HAP-1 (cell line): Measurements from ENCODE around the gene BCKDHA.

Experiments
- DNase-seq, 2 experiments: peaks; one replicate each; pipeline ENCODE4 v3.0.0-alpha.2; 2016 to 2020; ENCODE audit warnings: low spot score in 2 of 2
- H3K27me3 ChIP-seq: fragments of 250-450 bp; sonication (Bioruptor Pico); 2 replicates; pipeline ENCODE4 v1.5.1; 2020; ENCODE audit warnings: low read depth, mild to moderate bottlenecking, moderate library complexity
- H3K36me3 ChIP-seq: fragments of 250-450 bp; sonication (Bioruptor Pico); replicated peaks from 2 replicates; pipeline ENCODE4 v1.5.1; 2020; ENCODE audit warnings: mild to moderate bottlenecking
- H3K4me1 ChIP-seq: fragments of 250-450 bp; sonication (Bioruptor Pico); 2 replicates; pipeline ENCODE4 v1.5.1; 2020; ENCODE audit warnings: mild to moderate bottlenecking
- H3K4me3 ChIP-seq: fragments of 250-450 bp; sonication (Bioruptor Pico); 2 replicates; pipeline ENCODE4 v1.5.1; 2020; ENCODE audit warnings: mild to moderate bottlenecking, moderate library complexity
- H3K9me3 ChIP-seq: fragments of 250-450 bp; sonication (Bioruptor Pico); 2 replicates; pipeline ENCODE4 v1.5.1; 2020; ENCODE audit warnings: mild to moderate bottlenecking, moderate library complexity
- in situ Hi-C: fragments of 300-500 bp; cut with MboI; formaldehyde crosslinking; loops from 3 replicates; pipeline ENCODE4 v1.14.3; 2020; ENCODE audit warnings: low sequenced_read_pairs, inconsistent platforms, mixed read lengths

The BCKDHA gene

GRCh38 chr19:41397086-41398049, at the start of gene BCKDHA, which contains the start of gene EXOSC5:
BCKDHA (plus strand) TSS chr19:41397818; CDS start chr19:41397828, 10 bp downstream.
EXOSC5 (minus strand) TSS chr19:41397359; CDS start chr19:41397328, 31 bp downstream.
- H3K27me3 ChIP-seq: no peaks in the 10 kb centered on the region
- in situ Hi-C loops: no loop called here
- peaks cover 8% of the 10 kb centered on the region for H3K4me1 ChIP-seq
- H3K4me3 ChIP-seq: peak within 1 kb of the TSS; percentile 83
- H3K9me3 ChIP-seq: no peaks in the 10 kb centered on the region
- H3K36me3 ChIP-seq: no peaks in the 10 kb centered on the region
- peak; percentile 99 for DNase-seq

DNA sequence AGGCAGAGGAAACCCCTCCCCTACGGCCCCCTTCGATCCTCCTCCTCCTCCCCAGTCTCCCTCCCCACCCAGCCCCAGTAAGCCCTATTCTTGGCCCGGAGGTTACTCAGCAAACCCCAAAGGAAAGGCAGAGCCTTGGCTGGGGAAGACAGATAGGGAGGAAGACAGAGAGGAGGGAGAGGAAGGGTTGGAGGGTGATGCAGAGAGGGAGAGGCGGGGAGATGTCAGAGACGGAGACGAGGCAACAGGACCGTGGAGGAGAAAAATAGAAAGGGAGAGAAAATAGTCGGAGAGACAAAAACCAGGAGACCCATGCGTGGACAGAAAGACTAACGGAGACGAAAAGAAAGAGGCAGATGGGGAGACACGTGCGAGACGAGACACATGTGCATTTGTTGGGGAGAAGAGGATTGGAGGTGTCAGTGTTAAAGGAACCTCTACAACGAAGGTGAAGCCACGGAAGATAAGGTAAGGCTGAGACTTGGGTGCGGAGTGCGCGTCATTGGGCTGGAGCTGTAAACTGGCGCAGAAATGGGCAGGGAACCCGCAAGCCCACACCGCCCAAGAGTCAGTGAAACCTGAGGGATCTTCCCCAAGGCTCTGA, 46.8 kb upstream of the BCKDHA start:
- Histone ChIP-seq H3K4me1 (peaks cover 3% of the 10 kb centered on the region; the same call in 1 of the 2 replicates), H3K9me3 (no peaks in the 10 kb centered on the region), H3K27me3 (no peaks in the 10 kb centered on the region), H3K4me3 (peak overlapping the region; percentile 73), H3K36me3 (peaks cover 6% of the 10 kb centered on the region)
- no peak for DNase-seq
- in situ Hi-C loops: no loop called here

- Histone ChIP-seq H3K36me3 (no peaks in the 10 kb centered on the region; the same call in 1 of the 2 replicates), H3K27me3 (no peaks in the 10 kb centered on the region), H3K4me3 (peak overlapping the region; percentile 73), H3K9me3 (no peaks in the 10 kb centered on the region), H3K4me1 (peaks cover 3% of the 10 kb centered on the region; the same call in 1 of the 2 replicates)
- in situ Hi-C loops: no loop called here
- DNase-seq: peak; percentile 41 to 78
These were observed 46.0 kb upstream of the BCKDHA start for GRCh38 chr19:41351339-41352245.

DNA sequence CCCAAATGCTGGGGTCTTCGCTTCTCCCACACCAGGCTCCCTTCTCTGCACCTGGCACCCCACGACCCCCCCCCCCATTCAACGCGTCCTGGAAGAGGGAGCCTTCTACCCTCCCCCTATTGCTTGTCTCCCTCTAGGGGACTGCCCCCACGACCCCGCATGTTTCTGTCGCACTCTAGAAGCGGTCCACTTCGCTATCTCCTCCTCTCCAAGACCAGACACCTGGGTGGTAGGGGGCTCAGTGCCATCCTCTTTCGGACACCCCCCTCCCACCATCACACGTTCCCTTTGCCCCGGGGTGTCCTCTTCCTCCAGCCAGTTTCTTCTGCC, 45.4 kb upstream of the BCKDHA start:
- peak overlapping the region; percentile 73 for H3K4me3 ChIP-seq
- in situ Hi-C loops: no loop called here
- peaks cover 3% of the 10 kb centered on the region; the same call in 1 of the 2 replicates for H3K4me1 ChIP-seq
- no peaks in the 10 kb centered on the region for H3K27me3 ChIP-seq
- no peak for DNase-seq
- H3K36me3 ChIP-seq: no peaks in the 10 kb centered on the region; the same call in 1 of the 2 replicates
- H3K9me3 ChIP-seq: no peaks in the 10 kb centered on the region

DNA sequence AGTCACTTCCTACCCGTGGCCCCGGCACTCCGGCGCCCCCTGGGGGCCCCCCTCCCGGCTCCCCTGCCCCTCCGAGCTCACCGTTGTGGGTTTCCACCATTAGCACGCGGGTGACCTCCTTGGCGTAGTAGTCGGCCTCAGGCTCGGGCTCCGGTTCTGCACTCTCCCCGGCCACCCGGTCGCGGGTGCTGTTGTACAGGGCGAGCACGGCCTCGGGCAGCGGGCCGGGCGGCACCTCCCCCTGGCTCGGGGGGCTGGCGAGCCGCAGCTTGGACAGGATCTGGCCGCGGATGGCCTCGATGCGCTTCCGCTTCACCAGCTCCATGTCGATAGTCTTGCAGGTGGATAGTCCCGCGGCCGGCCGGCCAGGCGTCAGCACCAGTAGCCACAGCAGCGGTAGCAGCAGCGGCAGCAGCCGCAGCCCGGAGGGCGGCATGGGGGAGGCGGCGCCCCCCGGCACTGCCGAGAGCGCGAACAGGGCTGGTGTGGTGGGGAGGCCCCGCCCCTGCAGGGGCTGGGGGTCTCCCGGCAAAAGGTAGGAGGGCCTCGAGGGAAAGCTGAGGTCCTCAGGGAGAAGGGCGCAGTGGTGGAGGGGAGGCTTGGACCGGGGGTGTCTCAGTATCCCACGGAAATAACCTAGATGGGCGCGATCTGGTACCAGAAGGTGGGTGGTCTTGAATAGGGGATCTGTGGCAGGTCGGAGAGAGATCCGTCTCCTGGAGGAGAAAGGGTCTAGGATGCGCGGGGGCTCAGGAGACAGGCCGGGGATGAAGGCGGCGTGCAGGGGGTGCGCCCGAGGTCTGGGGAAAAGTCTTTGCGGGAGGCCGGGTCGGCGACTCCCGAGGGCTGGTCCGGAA, 44.8 kb upstream of the BCKDHA start:
- no peaks in the 10 kb centered on the region for H3K27me3 ChIP-seq
- no peaks in the 10 kb centered on the region for H3K36me3 ChIP-seq
- DNase-seq: peak in 1 of 2 experiments; percentile 78
- H3K9me3 ChIP-seq: no peaks in the 10 kb centered on the region
- peak overlapping the region; percentile 73 for H3K4me3 ChIP-seq
- H3K4me1 ChIP-seq: peaks cover 3% of the 10 kb centered on the region; the same call in 1 of the 2 replicates
- in situ Hi-C loops: no loop called here

DNA sequence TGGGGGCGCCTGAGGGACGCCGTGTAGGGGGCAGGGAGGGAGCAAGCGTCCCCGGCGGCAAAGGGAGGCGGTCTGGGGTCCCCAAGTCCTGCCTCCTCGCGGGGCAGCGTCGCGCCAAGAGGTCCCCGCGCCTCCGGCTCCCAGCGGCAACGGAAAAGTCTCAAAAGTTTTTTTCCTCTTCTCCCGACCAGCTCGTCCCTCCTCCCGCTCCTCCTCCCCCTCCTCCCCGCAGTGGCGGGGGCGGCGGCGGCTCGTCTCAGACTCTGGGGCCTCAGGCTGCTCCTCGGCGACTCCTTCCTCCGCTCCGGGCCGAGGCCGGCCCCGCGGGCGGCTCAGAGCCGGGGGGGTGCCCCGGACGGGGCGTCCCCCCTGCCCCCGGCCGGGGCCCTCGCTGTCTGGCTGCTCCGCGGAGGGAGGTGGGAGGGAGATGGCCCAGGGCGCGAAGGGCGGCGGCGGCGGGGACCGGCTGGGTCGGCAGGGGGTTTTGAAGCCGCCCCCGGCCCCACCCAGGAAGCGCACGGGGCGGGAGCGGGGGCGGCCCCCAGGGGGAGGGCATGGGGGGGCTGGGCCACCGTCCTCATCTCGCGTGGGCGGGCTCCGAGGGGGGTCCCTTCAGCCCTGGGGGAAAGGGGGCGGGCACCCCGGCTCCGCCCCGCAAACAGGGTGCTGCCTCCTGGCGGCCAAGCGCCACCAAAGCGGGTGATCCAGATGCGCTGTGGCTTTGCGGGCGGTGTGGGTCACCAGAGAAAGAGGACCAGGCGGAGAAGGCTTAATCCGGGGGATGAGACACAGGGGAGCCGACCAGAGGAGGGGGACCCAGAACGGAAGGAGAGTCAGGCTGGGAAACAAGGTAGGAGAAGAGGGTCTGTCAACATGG, 43.9 kb upstream of the BCKDHA start, which contains the start of gene TGFB1:
TSS of gene TGFB1 (minus strand) at position 457 of the 877 bp plus-strand sequence. CDS start 878 bp downstream, outside the sequence.
- in situ Hi-C loops: no loop called here
- Histone ChIP-seq H3K9me3 (no peaks in the 10 kb centered on the region), H3K36me3 (no peaks in the 10 kb centered on the region), H3K4me1 (peaks cover 3% of the 10 kb centered on the region; the same call in 1 of the 2 replicates), H3K4me3 (peak within 1 kb of the TSS; percentile 73), H3K27me3 (no peaks in the 10 kb centered on the region)
- peak; percentile 58 to 88 for DNase-seq

GRCh38 chr19:41354343-41354953, 43.2 kb upstream of the BCKDHA start:
- Histone ChIP-seq H3K4me3 (peak overlapping the region; percentile 73), H3K27me3 (no peaks in the 10 kb centered on the region), H3K9me3 (no peaks in the 10 kb centered on the region), H3K4me1 (peaks cover 3% of the 10 kb centered on the region; the same call in 1 of the 2 replicates), H3K36me3 (no peaks in the 10 kb centered on the region)
- in situ Hi-C loops: no loop called here
- DNase-seq: no peak

DNA sequence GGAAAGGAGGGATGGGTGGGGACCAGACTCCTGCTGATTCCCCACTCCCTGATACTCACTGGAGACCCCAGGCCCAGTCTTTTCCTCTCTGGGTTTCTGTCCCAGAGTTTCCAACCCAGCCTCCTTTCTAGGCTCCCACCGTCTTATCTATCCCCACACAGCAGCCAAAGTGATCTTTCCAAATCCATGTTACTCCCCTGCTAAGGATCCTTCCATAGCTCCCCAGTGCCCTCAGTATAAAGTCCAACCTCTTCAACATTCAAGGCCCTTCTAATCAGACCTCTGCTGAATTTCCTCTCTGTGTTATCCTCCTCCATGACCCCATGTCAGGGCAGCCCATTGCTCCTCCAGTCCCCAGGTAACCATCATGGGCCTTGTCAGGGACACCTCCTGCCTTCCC, 42.6 kb upstream of the BCKDHA start:
- in situ Hi-C loops: no loop called here
- no peaks in the 10 kb centered on the region for H3K36me3 ChIP-seq
- H3K27me3 ChIP-seq: no peaks in the 10 kb centered on the region
- H3K4me1 ChIP-seq: peaks cover 3% of the 10 kb centered on the region; the same call in 1 of the 2 replicates
- no peaks in the 10 kb centered on the region for H3K9me3 ChIP-seq
- DNase-seq: no peak
- no peak overlapping the region for H3K4me3 ChIP-seq

DNA sequence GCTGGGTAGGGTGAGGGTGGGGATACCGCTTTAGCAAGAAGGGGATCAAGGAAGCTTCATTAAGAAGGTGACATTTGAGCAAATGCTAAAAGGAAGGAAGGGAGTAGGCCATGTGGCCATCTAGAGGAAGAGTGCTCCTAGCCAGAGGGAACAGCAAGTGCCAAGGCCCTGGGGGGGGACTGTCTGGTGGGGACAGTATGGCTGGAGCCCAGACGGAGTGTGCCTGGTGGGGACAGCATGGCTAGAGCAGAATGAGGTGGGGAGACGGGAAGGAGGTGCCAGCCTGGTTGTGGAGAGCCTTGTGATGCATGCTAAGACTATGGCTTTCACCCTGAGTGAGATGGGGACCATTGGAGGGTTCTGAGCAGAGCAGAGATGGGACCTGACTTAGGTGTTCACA, 41.8 kb upstream of the BCKDHA start:
- Histone ChIP-seq H3K4me1 (peaks cover 3% of the 10 kb centered on the region; the same call in 1 of the 2 replicates), H3K27me3 (no peaks in the 10 kb centered on the region), H3K36me3 (no peaks in the 10 kb centered on the region), H3K9me3 (no peaks in the 10 kb centered on the region), H3K4me3 (no peak overlapping the region)
- in situ Hi-C loops: no loop called here
- no peak for DNase-seq

DNA sequence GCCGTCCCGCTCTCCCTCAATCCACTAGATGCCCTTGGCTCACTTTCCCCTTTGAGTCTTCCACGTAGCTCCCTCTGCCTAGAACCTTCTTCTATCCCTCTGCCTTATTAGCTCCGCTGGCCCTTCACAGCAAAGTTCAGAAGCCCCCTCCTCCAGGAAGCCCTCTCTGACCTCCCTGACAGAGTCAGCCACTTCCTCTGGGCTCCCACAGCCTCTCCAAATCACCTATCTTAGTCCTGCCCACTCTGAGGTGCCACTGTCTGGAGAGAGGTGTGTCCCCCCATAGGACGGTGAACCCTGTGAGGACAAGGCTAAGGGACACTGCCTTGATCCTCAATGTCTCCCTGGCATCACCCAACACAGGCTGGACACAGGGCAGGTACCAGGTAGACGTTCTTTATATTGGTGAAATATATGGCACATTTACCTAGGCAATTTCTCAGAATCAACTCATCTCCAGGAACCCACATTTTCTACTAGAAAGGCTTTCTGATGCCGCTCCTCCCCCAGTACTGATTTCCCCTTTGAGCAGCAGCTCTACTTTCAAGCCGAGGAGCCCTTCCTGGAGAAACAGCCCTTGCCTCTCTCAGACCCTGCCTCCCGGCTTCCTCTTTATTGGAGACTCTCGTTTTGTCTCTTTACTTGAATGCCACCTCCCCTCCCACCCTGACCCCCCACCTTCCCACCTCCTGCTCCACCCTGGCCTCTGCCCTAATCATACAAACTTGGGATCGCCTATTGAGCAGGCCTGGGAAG, 40.5 kb upstream of the BCKDHA start:
- H3K4me1 ChIP-seq: peaks cover 3% of the 10 kb centered on the region; the same call in 1 of the 2 replicates
- no peaks in the 10 kb centered on the region for H3K9me3 ChIP-seq
- H3K4me3 ChIP-seq: no peak overlapping the region
- in situ Hi-C loops: no loop called here
- DNase-seq: no peak
- no peaks in the 10 kb centered on the region for H3K36me3 ChIP-seq
- H3K27me3 ChIP-seq: no peaks in the 10 kb centered on the region

GRCh38 chr19:41357746-41358145, 39.9 kb upstream of the BCKDHA start:
- in situ Hi-C loops: no loop called here
- no peaks in the 10 kb centered on the region for H3K9me3 ChIP-seq
- DNase-seq: no peak
- no peaks in the 10 kb centered on the region for H3K27me3 ChIP-seq
- H3K4me3 ChIP-seq: no peak overlapping the region
- peaks cover 3% of the 10 kb centered on the region; the same call in 1 of the 2 replicates for H3K4me1 ChIP-seq
- H3K36me3 ChIP-seq: no peaks in the 10 kb centered on the region
